ENCODE data around the gene CCL16. TPM values are rescaled to one million over a fixed set of nuclear protein-coding genes. Genes with fewer than 3 reads are reported as not detected.

CCL16 gene
- polyA plus RNA-seq, 2 of the 4 experiments (the other 2 are of a cell fraction), result not detected

GRCh38 chr17:35991075-35991474, 9.8 kb upstream of the CCL16 start:
- 39% methylated on average over 2 of the region's 2 CpGs for WGBS (ENCODE audit: missing lambda C conversion rate)
- Histone ChIP-seq H3K9me3 (peaks cover 17% of the 10 kb centered on the region; the same call in 2 of the 3 replicates), H3K27ac (no peak overlapping the region), H3K4me3 (no peak overlapping the region), H3K4me1 (no peaks in the 10 kb centered on the region), H3K4me2 (no peak overlapping the region)
- ChIA-PET CTCF (interaction anchor here (1.5 kb wide), 1 partner anchor 9 kb away, joined by 5 read pairs; no protein-coding TSS in a partner anchor), POLR2A (no interaction called here)
- ATAC-seq, result no peak
- TF ChIP-seq MAFK (IDR thresholded peaks at IDR 0.05; ENCODE audit: partially characterized antibody), result peak; percentile 61
- TF ChIP-seq E2F6 (IDR thresholded peaks at IDR 0.05; ENCODE audit: borderline replicate concordance, low read depth), result no peak
- no peak for DNase-seq (ENCODE audit: low read depth in 1 of 2, low spot score in 1 of 2)
- FAIRE-seq, result no peak

- POLR2A ChIA-PET, result no interaction called here
- no peak for ATAC-seq
These were observed 6.9 kb upstream of the CCL16 start for GRCh38 chr17:35988164-35988563.

GRCh38 chr17:35986643-35987042, 5.3 kb upstream of the CCL16 start, which contains the start of gene CCL14:
Gene CCL14 (minus strand): TSS chr17:35986729. CDS start chr17:35986649, 80 bp downstream.
- Histone ChIP-seq H3K4me3 (no peak within 1 kb of the TSS), H3K27ac (no peak within 1 kb of the TSS), H3K4me1 (no peaks in the 10 kb centered on the region), H3K4me2 (no peak within 1 kb of the TSS), H3K9me3 (peaks cover 6% of the 10 kb centered on the region; the same call in 1 of the 3 replicates)
- no peak for DNase-seq (ENCODE audit: low read depth in 1 of 2, low spot score in 1 of 2)
- ATAC-seq, result no peak
- CTCF ChIA-PET, result interaction anchor here (0.8 to 2.9 kb wide), 4 partner anchors 11 to 497 kb away, joined by 4 to 14 read pairs (median 6); no protein-coding TSS in a partner anchor
- WGBS (ENCODE audit: missing lambda C conversion rate), result 35% methylated on average over 1 of the region's 1 CpG
- POLR2A ChIA-PET, result no interaction called here
- TF ChIP-seq EHMT2 (IDR thresholded peaks at IDR 0.05; ENCODE audit: low read depth) (no peak), CBX2 (IDR thresholded peaks at IDR 0.05; ENCODE audit: borderline replicate concordance, low read depth) (no peak), FOSB (CRISPR knock-in tag; IDR thresholded peaks at IDR 0.05) (no peak), ZSCAN20 (CRISPR knock-in tag; IDR thresholded peaks at IDR 0.05) (no peak), HDAC2 (IDR thresholded peaks at IDR 0.05) (no peak), RFX5 (IDR thresholded peaks at IDR 0.05) (no peak), ESRRA (IDR thresholded peaks at IDR 0.05; ENCODE audit: borderline replicate concordance, low read length) (no peak), KDM5A (IDR thresholded peaks at IDR 0.05) (no peak), E2F6 (IDR thresholded peaks at IDR 0.05; ENCODE audit: borderline replicate concordance, low read depth) (no peak)
- FAIRE-seq, result no peak

More at GRCh38 chr17:35988164-35988563, 6.9 kb upstream of the CCL16 start:
- H3K4me2 ChIP-seq, result no peak overlapping the region
- peaks cover 6% of the 10 kb centered on the region; the same call in 1 of the 3 replicates for H3K9me3 ChIP-seq
- TF ChIP-seq ZFP36 (IDR thresholded peaks at IDR 0.05; ENCODE audit: borderline replicate concordance, partially characterized antibody) (no peak), RNF2 (IDR thresholded peaks at IDR 0.05; ENCODE audit: borderline replicate concordance, low read depth) (no peak)
- FAIRE-seq (no peak), DNase-seq (ENCODE audit: low read depth in 1 of 2, low spot score in 1 of 2) (no peak)
- no peak overlapping the region for H3K27ac ChIP-seq
- H3K4me3 ChIP-seq, result no peak overlapping the region
- CTCF ChIA-PET, result interaction anchor here (2.0 kb wide), 1 partner anchor 160 kb away, joined by 7 read pairs; no protein-coding TSS in a partner anchor
- no peaks in the 10 kb centered on the region for H3K4me1 ChIP-seq

GRCh38 chr17:35984140-35984539, 2.8 kb upstream of the CCL16 start:
- ChIA-PET POLR2A (no interaction called here), CTCF (interaction anchor here (0.7 to 5.0 kb wide), 5 partner anchors 12 to 499 kb away, joined by 3 to 39 read pairs (median 4); no protein-coding TSS in a partner anchor)
- no peaks in the 10 kb centered on the region for H3K4me1 ChIP-seq
- WGBS (ENCODE audit: missing lambda C conversion rate), result 42% methylated on average over 6 of the region's 6 CpGs
- no peak for DNase-seq (ENCODE audit: low read depth in 1 of 2, low spot score in 1 of 2)
- no peak for FAIRE-seq
- H3K4me3 ChIP-seq, result no peak overlapping the region
- no peak overlapping the region for H3K27ac ChIP-seq
- ATAC-seq, result no peak
- H3K4me2 ChIP-seq, result no peak overlapping the region
- TF ChIP-seq MAFK (IDR thresholded peaks at IDR 0.05; ENCODE audit: partially characterized antibody) (peak; percentile 54), TFCP2L1 (CRISPR knock-in tag; IDR thresholded peaks at IDR 0.05) (no peak)
- H3K9me3 ChIP-seq, result peaks cover 5% of the 10 kb centered on the region; the same call in 1 of the 3 replicates

- no peak for ATAC-seq
- CTCF ChIA-PET, result interaction anchor here (0.6 to 6.0 kb wide), 11 partner anchors 8 to 500 kb away, joined by 3 to 41 read pairs (median 5); no protein-coding TSS in a partner anchor
- Histone ChIP-seq H3K4me2 (no peak overlapping the region), H3K9me3 (no peaks in the 10 kb centered on the region), H3K4me1 (no peaks in the 10 kb centered on the region), H3K27ac (no peak overlapping the region), H3K4me3 (no peak overlapping the region)
- POLR2A ChIA-PET, result no interaction called here
- no peak for FAIRE-seq
- DNase-seq (ENCODE audit: low read depth in 1 of 2, low spot score in 1 of 2), result no peak
- WGBS (ENCODE audit: missing lambda C conversion rate), result 56% methylated on average over 3 of the region's 3 CpGs
- TF ChIP-seq HDAC2 (IDR thresholded peaks at IDR 0.05) (no peak), RNF2 (IDR thresholded peaks at IDR 0.05; ENCODE audit: borderline replicate concordance, low read depth) (no peak)
These were observed 1.3 kb upstream of the CCL16 start for GRCh38 chr17:35982409-35983191.

All from A549 (cell line).